Breast epithelium (tissue), 3 donors: Measurements from ENCODE around the gene DDRGK1.

ENCODE experiments used
- CTCF ChIP-seq, 3 donors: fragments of 450-650 bp; IDR thresholded peaks; one replicate each; pipeline ENCODE4 v1.5.1; 2016 to 2017; ENCODE audit warnings: antibody characterized with exemption in 3 of 3, mild to moderate bottlenecking in 3 of 3, moderate library complexity in 3 of 3
- POLR2A ChIP-seq: fragments of 450-650 bp; IDR thresholded peaks from one replicate; pipeline ENCODE4 v1.6.1; 2016; ENCODE audit warnings: antibody characterized with exemption, mild to moderate bottlenecking, moderate library complexity
- POLR2AphosphoS5 ChIP-seq, 3 donors: sonication (generic); formaldehyde crosslinking; IDR thresholded peaks; one replicate each; pipeline ENCODE4 v1.6.1; 2017; ENCODE audit warnings: antibody characterized with exemption in 3 of 3

- TF ChIP-seq CTCF (IDR thresholded peaks at IDR 0.05) = no peak
- TF ChIP-seq POLR2A = no peak
- TF ChIP-seq POLR2AphosphoS5 (IDR thresholded peaks at IDR 0.05) = no peak
Measured at GRCh38 chr20:3146732-3147341, 57.6 kb downstream of the DDRGK1 start.
